Astrocyte of the hippocampus (primary cell): ENCODE data around the gene HGFAC.

ENCODE experiments used
- DNase-seq: peaks from one replicate; pipeline ENCODE4 v3.0.0; 2011; ENCODE audit warnings: low read depth, low spot score

The HGFAC gene

GRCh38 chr4:3485886-3486540, 44.2 kb downstream of the HGFAC start:
- no peak for DNase-seq

GRCh38 chr4:3486541-3487540, 45.1 kb downstream of the HGFAC start:
- DNase-seq = no peak

GRCh38 chr4:3487861-3488260, 46.1 kb downstream of the HGFAC start:
- no peak for DNase-seq

- no peak for DNase-seq
These were observed 47.1 kb downstream of the HGFAC start for GRCh38 chr4:3488820-3489219.

GRCh38 chr4:3489451-3489962, 47.7 kb downstream of the HGFAC start:
- no peak for DNase-seq

- DNase-seq = peak; percentile 67
These were observed 50.1 kb downstream of the HGFAC start for GRCh38 chr4:3491681-3492405.

- DNase-seq = no peak
These were observed 51.3 kb downstream of the HGFAC start for GRCh38 chr4:3492741-3493719.

GRCh38 chr4:3493720-3494461, 52.1 kb downstream of the HGFAC start:
- DNase-seq = peak; percentile 45

GRCh38 chr4:3494462-3494871, 52.7 kb downstream of the HGFAC start:
- peak; percentile 43 for DNase-seq

- DNase-seq = no peak
These were observed 53.6 kb downstream of the HGFAC start for GRCh38 chr4:3495204-3495975.

- DNase-seq = no peak
These were observed 54.3 kb downstream of the HGFAC start for GRCh38 chr4:3496021-3496420.

GRCh38 chr4:3497095-3497494, 55.3 kb downstream of the HGFAC start:
- no peak for DNase-seq

- no peak for DNase-seq
These were observed 56.0 kb downstream of the HGFAC start for GRCh38 chr4:3497523-3498389.

GRCh38 chr4:3498407-3498806, 56.6 kb downstream of the HGFAC start:
- no peak for DNase-seq
